HTR-8/SVneo (cell line): ENCODE data around the gene CFAP77.
"Not testable (repeated sequence)": the region's sequence is repeated elsewhere in the genome, so short reads cannot be mapped to it uniquely, and the experiment has no call there.

Source experiments
- DNase-seq: peaks from one replicate; pipeline ENCODE4 v3.0.0; 2011; ENCODE audit warnings: low spot score, mixed read lengths; ENCODE audit not compliant: insufficient read length
- FAIRE-seq: peaks from 2 replicates; lab custom pipeline; 2011; peaks lifted over from hg19 to GRCh38; lab: Jason Lieb, UNC

Gene CFAP77

GRCh38 chr9:132409828-132410528 is at the start of gene CFAP77:
Gene CFAP77 (plus strand): TSS chr9:132410211. CDS start chr9:132410272, 61 bp downstream.
- DNase-seq (peak; percentile 54), FAIRE-seq (no peak)

- no peak for FAIRE-seq
- DNase-seq = no peak
Measured at GRCh38 chr9:132364068-132364467, 45.9 kb upstream of the CFAP77 start.

- FAIRE-seq (no peak), DNase-seq (no peak)
Measured at GRCh38 chr9:132365986-132366385, 44.0 kb upstream of the CFAP77 start.

GRCh38 chr9:132366481-132366880 is 43.5 kb upstream of the CFAP77 start:
- DNase-seq (no peak), FAIRE-seq (no peak)

GRCh38 chr9:132367613-132368313 is 42.2 kb upstream of the CFAP77 start:
- DNase-seq = no peak
- no peak for FAIRE-seq

- DNase-seq (no peak), FAIRE-seq (no peak)
Measured at GRCh38 chr9:132369421-132369820, 40.6 kb upstream of the CFAP77 start.

- FAIRE-seq (no peak), DNase-seq (no peak)
Measured at GRCh38 chr9:132370592-132370991, 39.4 kb upstream of the CFAP77 start.

- FAIRE-seq (no peak), DNase-seq (peak; percentile 24)
Measured at GRCh38 chr9:132372177-132373095, 37.6 kb upstream of the CFAP77 start.

GRCh38 chr9:132377769-132378168 is 32.2 kb upstream of the CFAP77 start:
- DNase-seq = not testable (repeated sequence)
- FAIRE-seq = peak; percentile 90

GRCh38 chr9:132378416-132378815 is 31.6 kb upstream of the CFAP77 start:
- FAIRE-seq = not testable (repeated sequence)

GRCh38 chr9:132381966-132382541 is 28.0 kb upstream of the CFAP77 start:
- no peak for FAIRE-seq
- DNase-seq = no peak

More at GRCh38 chr9:132378416-132378815, 31.6 kb upstream of the CFAP77 start:
- DNase-seq = not testable (repeated sequence)

- FAIRE-seq = no peak
Measured at GRCh38 chr9:132383462-132383883, 26.5 kb upstream of the CFAP77 start.

GRCh38 chr9:132384376-132384775 is 25.6 kb upstream of the CFAP77 start:
- FAIRE-seq (no peak), DNase-seq (no peak)

More at GRCh38 chr9:132383462-132383883, 26.5 kb upstream of the CFAP77 start:
- DNase-seq = no peak

GRCh38 chr9:132387133-132387532 is 22.9 kb upstream of the CFAP77 start:
- no peak for FAIRE-seq
- DNase-seq = no peak

GRCh38 chr9:132390966-132391365 is 19.0 kb upstream of the CFAP77 start:
- no peak for FAIRE-seq
- no peak for DNase-seq

- DNase-seq (no peak), FAIRE-seq (no peak)
Measured at GRCh38 chr9:132391449-132391848, 18.6 kb upstream of the CFAP77 start.

GRCh38 chr9:132395560-132395959 is 14.5 kb upstream of the CFAP77 start:
- DNase-seq = no peak
- FAIRE-seq = no peak

GRCh38 chr9:132401824-132402223 is 8.2 kb upstream of the CFAP77 start:
- FAIRE-seq (no peak), DNase-seq (no peak)

GRCh38 chr9:132404228-132404881 is 5.7 kb upstream of the CFAP77 start:
- DNase-seq (no peak), FAIRE-seq (no peak)
